ENCODE results near the gene SUOX.
"Not testable (repeated sequence)": the region's sequence is repeated elsewhere in the genome, so short reads cannot be mapped to it uniquely, and the experiment has no call there.

The SUOX gene

GRCh38 chr12:56021889-56022497 lies 24.9 kb downstream of the SUOX start:
- no peak for DNase-seq

DNA sequence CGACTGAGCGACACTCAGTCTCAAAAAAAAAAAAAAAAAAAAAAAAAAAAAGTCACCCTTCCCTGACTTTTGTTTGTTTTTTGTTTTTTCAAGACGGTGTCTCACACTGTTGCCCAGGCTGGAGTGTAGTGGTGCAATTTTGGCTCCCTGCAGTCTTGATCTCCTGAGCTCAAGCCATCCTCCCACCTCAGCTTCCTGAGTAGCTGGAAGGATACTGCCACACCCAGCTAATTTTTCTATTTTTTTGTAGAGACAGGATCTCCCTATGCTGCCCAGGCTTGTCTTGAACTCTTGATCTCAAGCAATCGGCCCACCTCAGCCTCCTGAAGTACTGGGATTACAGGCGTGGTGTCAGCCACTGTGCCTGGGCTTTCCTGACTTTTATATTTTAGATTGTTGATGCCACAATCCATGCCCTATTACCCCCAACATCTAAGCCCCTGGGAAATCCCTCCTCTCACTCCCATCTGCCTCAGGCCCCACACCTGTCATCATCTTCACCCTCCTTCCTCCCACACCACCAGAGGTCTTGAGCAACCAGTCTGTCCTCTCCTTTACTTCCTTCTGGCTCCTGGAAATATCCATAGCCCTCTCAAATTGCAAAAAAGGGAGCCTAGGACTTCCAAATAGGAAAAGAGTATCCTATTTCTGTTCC lies 31.6 kb downstream of the SUOX start:
- DNase-seq: no peak

DNA sequence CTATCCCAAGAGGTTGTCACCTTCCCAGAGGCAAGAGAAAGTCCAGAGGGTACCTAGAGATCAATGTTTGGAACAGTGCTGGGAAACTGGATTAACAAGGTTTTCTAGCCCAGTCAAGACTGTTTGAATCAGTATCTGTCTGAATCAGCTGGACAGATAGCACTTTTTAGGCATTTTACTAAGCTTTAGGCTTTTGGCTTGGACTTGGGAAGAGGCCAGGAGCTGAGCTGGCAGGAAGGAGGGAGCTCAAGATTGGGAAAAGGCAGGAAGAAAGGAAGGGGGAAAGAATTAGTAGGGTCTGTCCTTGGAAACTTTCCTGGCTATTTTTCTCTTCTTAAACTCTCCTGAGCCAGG lies 32.1 kb downstream of the SUOX start:
- no peak for DNase-seq

DNA sequence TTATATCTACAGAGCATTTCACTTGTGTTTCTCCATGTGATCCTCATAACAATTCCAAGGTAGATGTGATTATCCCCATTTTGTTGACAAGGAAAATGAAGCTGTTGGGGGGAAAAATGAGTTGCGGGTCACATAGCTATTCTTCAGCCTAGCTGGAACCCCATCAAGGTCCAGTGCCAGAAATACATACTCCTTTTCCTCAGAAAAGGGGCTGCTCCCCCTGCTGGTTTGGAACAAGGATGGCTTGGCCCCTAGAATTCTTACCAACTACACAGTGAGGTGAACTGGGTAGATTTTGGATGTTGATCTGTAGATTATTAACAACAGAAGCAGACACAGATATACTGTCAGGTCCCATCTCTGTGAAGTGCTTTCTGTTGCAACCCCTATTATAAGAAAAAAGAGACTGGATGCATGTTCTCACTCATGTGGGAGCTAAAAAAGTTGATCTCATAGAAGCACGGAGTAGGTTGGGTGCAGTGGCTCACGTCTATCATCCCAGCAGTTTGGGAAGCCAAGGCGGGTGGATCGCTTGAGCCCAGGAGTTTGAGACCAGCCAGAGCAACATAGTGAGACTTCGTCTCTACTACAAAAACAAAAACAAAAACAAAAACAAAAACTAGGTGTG lies 32.7 kb downstream of the SUOX start:
- DNase-seq: no peak

DNA sequence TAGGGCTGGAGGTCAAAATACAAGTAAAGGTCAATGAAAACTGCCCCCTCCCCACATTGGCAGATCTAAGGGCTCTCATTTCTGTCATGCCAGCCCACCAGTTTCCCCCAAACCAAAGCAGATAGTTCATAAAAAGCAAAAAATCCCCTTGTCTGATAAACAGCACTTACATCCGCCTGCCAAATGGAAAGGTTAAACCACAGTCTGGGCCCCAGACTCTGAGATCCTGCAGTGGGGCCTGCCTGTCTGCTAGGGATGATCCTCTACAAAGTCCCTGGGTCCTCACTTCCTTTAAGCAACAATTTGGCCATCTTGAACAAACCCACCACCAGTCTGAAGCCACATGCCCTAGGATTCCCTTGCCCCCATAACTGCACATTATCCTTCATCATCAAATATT lies 34.9 kb downstream of the SUOX start:
- no peak for DNase-seq

GRCh38 chr12:56034586-56035332 lies 37.7 kb downstream of the SUOX start:
- DNase-seq: no peak

- no peak for DNase-seq
Observed at GRCh38 chr12:56037161-56037560, 40.1 kb downstream of the SUOX start.

DNA sequence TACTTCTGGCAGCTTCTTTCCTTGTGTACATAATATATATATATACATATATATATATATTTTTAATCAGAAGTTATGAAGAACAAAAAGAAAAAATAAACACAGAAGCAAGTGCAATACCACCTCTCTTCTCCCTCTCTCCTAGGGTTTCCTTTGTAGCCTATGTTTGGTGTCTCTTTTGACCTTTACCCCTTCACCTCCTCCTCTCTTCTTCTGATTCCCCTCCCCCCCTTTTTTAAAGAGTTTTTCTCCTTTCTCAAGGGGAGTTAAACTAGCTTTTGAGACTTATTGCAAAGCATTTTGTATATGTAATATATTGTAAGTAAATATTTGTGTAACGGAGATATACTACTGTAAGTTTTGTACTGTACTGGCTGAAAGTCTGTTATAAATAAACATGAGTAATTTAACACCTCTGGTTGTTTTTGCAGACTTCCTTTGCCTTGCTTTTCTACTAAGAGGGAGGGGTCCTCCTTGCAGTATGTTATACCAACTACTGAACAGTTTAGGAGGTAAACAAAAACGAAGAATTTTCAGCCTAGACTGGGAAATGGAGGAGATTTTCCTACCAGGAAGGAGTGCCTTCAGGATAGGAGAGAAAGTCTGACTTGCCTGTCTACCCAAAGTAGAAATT lies 41.1 kb downstream of the SUOX start:
- DNase-seq: no peak

DNA sequence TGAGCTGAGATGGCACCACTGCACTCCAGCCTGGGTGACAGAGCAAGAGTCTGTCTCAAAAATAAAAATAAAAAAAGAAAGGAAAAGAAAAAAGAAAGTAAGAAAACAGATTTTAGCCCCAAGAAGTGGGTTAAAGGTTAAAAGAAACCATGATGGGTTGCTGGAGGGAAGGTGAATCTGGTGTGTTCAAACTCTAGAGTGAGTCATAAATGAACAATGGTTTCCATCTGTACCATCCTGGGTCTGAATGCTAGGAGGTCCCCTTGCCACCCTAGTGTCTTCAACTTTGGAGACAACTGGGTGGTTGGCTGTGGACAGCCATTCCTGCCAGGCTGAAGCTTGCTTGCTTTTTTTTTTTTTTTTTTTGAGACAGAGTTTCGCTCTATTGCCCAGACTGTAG lies 43.1 kb downstream of the SUOX start:
- DNase-seq: no peak

- no peak for DNase-seq
Observed at GRCh38 chr12:56040963-56041551, 44.0 kb downstream of the SUOX start.

GRCh38 chr12:56041552-56042429 lies 44.7 kb downstream of the SUOX start, which contains the start of gene RPS26:
TSS of gene RPS26 (plus strand) at chr12:56041918. CDS start at chr12:56042167, 249 bp downstream.
- peak; percentile 85 for DNase-seq

DNA sequence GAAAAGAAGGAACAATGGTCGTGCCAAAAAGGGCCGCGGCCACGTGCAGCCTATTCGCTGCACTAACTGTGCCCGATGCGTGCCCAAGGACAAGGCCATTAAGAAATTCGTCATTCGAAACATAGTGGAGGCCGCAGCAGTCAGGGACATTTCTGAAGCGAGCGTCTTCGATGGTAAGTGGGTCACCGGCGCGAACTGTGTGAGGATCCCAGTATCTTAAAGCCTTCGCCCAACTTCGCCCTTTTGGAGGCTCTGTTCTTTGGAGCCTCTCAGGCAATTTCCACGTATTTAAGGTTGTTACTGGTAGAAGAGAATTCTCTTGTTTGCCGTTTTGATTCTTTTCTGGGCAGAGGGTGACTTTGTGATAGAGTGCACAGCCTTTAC lies 45.3 kb downstream of the SUOX start:
- not testable (repeated sequence) for DNase-seq

GRCh38 chr12:56042843-56043242 lies 45.8 kb downstream of the SUOX start:
- no peak for DNase-seq

DNA sequence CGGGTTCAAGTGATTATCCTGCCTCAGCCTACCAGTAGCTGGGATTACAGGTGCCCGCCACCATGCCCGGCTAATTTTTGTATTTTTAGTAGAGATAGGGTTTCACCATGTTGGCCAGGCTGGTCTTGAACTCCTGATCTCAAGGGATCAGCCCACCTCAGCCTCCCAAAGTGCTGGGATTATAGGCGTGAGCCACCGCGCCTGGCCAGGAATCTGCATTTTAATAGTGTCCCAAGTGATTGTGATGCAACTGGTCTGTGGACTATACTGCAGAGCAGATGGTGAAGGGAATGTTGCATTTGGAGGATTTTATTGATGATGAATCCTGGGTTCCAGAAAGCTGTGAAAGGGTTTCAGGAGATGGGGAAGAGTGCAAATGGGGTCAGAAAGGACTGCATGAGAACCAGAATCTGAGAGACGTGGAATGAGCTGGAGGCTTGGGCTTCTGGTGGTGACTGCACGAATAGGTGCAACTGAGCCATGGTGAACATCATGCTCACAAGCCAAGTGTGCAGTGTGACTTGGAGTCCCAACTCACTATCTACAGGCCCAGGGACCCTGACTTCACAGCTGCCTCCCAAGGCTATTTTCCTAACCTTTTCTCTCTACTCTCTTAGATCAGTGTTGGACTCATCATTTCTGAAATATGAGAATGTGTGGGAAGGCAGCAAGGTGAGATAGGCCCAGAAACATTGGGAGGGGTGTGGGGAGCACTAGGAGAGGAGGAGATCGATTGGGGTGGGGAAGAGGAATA lies 49.1 kb downstream of the SUOX start:
- no peak for DNase-seq

GRCh38 chr12:56053407-56053893 lies 56.4 kb downstream of the SUOX start:
- DNase-seq: no peak

Data from activated gamma-delta T cell (primary cell).